T-helper 1 cell (primary cell): ENCODE data around the gene CDKN2A.
"Not testable (repeated sequence)": the region's sequence is repeated elsewhere in the genome, so short reads cannot be mapped to it uniquely, and the experiment has no call there.

Experiments
- DNase-seq, 5 donors: peaks; one replicate each; pipeline ENCODE4 v3.0.0-alpha.2; 2012 to 2020

Gene CDKN2A

DNA sequence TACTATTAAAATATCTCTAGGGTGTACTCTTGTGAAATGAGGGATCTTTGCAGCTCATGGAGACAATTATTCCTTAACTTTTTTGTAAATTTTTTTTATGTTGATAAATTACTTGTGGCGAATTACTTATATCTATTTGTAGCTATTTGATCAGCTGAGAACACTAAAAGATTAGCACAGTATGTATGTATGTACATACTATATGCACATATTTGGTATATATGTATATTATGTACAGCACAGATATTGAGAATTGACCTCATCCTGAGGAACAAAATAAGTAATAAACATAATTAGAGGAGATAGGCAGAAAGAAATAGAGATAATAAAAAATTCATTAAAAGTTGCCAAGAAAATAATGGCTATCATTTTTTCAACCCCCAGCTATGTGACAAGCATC lies 11.8 kb downstream of the CDKN2A start:
- no peak for DNase-seq

- no peak for DNase-seq
Observed at GRCh38 chr9:21976334-21976875, 17.8 kb downstream of the CDKN2A start.

- DNase-seq = peak in 1 of 5 donors; percentile 38
Observed at GRCh38 chr9:21974722-21975409, 19.3 kb downstream of the CDKN2A start.

GRCh38 chr9:21974343-21974721 lies 19.9 kb downstream of the CDKN2A start:
- no peak for DNase-seq

DNA sequence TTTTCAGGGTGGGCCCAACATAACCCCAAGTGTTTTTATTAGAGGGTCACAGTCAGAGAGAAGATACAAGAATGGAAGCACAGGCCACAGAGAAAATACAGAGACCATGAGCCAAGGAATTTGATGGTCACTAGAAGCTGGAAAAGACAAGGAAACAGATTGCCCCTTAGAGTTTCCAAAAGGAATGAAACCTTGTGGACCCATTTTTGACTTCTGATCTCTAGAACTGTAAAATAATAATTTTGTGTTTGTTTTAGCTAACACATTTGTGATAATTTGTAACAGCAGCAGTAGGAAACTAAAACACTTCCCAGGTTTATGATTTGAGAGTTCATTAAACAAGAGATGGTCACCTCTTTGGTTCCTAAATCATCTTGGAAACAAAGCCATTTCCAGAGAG lies 21.8 kb downstream of the CDKN2A start:
- DNase-seq = no peak

DNA sequence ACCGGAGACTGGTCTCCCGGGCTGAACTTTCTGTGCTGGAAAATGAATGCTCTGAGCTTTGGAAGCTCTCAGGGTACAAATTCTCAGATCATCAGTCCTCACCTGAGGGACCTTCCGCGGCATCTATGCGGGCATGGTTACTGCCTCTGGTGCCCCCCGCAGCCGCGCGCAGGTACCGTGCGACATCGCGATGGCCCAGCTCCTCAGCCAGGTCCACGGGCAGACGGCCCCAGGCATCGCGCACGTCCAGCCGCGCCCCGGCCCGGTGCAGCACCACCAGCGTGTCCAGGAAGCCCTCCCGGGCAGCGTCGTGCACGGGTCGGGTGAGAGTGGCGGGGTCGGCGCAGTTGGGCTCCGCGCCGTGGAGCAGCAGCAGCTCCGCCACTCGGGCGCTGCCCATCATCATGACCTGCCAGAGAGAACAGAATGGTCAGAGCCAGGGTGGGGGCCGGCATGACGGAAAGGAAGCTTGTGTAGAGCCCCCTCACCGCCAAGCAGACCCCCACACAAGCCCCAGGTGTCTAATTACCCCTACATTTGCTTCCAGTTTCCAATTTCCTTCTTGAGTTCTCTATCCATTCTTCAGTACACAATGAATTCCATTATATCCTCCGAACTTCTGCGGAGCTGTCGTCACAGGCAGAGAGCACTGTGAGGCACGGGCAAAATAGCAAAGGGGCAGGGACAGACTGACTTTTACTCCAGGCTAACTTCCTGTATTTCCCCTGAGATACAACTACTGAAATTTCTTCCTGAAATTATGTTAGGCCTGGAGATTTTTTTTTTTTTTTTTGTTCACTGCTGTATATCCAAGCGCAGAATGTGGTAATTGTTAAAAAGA lies 23.2 kb downstream of the CDKN2A start:
- no peak for DNase-seq

DNA sequence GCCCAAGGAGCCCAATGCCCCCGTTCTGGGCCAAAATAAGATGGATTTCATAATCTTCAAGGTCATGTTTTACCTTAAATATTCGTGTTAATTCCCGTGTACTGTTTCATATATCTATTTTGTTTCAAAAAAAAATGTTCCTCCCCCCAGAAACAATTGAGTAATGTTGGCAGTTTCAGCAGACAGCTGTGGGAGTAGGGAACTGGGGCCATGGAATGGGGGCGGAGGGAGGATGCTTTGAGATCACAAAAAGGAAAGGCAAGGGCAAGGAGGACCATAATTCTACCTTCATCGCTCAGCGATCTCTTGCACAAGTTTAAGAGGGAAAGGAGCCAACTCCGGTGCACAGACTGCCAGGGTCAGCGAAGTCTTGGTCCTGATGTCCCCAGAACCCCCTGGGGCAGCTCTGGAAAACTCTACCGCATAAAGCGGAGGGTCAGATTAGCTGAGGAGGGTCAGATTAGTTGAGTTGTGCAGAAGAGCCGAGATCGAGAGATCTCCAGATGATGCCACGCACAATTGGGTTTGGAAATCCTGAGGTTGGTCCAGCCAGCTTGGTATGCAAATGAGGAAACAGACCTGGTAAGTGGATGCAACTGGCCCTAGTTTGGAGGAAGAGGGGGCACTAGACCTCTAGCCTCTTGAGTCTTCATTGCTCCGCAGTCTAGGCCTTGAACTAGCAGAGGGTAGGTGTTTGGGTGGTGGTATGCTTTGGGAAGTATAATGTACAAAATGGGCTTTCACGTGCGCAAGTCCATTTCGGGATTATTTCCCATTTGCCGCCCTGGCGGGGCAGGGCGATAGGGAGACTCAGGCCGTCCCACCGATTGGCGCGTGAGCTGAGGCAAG lies 24.0 kb downstream of the CDKN2A start:
- DNase-seq = no peak

- no peak for DNase-seq
Observed at GRCh38 chr9:21969011-21969940, 24.9 kb downstream of the CDKN2A start.

DNA sequence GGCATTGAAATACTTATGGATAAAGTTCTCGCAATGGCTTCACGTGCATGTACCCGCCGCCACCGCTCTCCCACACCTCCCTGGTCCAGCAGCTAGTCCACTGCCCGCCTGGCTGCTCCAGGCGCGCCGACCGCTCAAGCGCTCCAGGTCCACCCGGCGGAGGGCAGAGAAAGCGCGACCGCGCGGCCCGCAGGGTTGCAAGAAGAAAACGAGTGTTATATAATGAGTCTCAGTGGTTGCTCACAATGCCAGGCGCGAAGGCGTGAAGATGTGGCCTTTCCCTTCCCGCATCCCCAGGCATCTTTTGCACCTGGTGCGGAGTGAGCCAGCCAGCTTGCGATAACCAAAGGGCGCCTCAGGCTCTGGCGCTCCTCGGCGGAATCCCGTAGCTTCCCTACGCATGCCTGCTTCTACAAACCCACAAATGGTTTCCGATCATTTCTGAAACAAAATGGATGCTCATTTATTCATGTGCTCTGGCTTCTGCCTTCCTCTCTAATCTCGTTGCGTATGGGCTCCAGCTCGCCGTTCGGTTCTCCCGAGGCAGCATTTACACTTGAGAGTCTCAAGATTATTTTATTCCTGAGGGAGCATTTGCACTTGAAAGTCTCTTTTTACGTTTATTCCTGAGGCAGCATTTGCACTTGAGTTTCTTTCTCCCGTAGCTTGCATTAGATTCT lies 25.7 kb downstream of the CDKN2A start:
- DNase-seq = peak in 1 of 5 donors; percentile 16

DNA sequence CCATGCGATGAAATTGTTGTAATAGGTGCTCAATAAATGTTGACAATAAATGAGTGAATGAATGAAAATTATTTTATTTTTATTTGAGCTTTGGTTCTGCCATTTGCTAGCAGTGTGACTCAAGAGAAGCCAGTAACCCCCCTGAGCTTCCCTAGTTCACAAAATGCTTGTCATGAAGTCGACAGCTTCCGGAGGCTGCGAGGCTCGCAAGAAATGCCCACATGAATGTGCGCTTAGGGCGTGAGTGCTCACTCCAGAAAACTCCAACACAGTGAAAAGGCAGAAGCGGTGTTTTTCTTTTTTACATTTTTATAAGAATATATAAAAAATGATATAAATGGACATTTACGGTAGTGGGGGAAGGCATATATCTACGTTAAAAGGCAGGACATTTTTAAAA lies 26.5 kb downstream of the CDKN2A start:
- DNase-seq = no peak

DNA sequence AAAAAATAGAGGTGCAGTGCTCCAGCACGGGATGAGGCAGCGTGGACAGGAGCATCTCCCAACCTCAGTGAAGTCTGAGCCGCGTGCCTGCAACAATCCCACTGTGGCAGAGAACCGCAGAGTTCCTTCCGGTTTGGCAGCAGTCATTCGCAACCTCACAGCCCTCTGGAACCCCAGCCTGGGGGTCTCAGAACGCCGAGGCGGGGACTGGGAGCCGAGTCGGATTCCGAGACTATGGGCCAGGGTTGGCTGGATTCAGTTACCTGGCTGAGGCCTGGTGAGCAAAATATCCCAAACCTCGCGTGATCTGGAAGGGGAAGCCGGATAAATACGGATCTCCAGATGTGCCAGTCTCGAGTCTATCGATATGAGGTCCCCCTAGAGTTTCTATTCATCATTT lies 27.0 kb downstream of the CDKN2A start:
- no peak for DNase-seq

DNA sequence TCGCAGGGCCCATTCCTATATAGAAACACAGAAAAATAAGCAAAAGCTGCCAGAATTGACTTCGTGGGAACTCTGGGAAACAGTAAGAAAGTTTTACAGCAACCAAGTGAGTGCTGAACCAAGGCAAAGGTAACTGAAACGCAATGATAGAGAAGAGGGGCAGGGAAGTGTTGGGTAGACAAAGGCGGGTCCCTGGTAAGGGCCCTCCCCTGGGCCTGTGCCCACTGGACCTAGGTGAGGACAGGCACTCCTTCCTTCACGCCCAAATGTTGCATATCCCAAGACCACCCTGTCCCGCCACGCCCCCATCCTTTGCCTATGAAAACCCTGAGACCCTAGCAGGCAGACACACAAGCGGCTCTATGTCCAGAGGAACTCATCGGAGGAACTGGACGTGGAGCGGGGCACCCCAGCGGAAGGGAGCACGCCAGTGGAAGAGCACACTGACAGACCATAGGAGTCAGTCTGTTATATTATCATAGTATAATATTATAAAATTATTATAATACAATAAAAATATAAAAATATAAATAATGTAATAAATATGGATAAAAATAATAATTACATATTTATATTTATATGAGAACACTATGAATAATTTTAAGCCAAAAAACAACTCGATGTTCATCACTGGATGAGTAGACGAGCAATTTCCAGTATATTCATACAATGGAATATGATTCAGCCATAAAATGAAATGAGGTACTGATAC lies 27.9 kb downstream of the CDKN2A start:
- DNase-seq = no peak

DNA sequence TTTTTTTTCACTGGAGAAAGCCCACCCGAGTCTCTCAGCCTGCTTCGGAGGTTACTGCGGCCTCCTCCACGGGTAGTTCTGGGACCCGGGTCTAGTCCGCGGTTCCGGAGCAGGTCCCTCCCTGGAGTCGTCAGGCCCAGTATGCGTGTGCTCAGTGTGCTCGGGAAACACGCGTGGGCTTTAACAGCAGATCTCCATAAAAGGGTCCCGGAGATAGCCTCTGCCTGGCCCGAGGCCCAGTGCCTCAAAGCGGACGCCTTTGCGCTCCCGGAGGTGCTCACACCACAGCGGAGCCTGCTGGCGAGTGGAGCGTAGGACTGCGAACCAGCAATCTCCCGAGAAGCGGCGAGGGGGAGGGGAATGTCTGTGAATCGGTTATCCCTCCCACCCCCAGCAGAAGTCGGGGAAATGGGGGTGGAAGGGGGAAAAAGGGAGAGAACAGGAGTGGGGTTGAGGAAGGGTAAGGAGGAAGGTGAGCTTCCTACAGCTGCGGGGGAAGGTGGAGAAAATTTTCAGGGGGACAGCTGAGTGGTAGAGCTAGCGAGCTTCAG lies 28.7 kb downstream of the CDKN2A start:
- DNase-seq = peak in 2 of 5 donors; percentile 20 to 73

- DNase-seq = peak; percentile 35 to 83 (median 56)
Observed at GRCh38 chr9:21964925-21965385, 29.2 kb downstream of the CDKN2A start.

DNA sequence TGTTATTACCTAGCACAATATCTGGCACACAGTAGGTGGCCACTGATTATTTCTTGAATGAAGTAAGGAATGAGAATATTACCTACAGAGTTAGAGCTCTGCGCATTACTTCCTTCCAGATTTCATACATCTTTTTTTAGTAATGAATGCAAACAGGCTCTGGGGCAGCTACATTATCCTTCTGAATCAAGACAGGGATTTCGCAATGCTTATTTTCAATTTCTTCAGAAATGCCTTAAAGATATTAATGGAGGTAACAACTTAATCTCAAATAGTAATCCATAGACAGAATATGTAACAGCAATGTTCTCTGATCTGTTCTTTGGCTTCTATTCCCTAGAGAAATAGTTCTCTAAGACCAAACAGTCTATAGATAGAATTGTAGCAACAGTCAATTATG lies 32.6 kb downstream of the CDKN2A start:
- no peak for DNase-seq

DNA sequence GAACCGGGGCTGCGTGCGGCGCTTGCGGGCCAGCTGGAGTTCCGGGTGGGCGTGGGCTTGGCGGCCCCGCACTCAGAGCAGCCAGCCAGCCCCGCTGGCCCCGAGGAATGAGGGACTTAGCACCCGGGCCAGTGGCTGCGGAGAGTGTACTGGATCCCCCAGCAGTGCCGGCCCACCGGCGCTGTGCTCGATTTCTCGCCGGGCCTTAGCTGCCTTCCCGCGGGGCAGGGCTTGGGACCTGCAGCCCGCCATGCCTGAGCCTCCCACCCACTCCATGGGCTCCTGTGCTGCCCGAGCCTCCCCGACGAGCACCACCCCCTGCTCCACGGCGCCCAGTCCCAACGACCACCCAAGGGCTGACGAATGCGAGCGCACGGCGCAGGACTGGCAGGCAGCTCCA lies 34.9 kb downstream of the CDKN2A start:
- not testable (repeated sequence) for DNase-seq

GRCh38 chr9:21958833-21959232 lies 35.4 kb downstream of the CDKN2A start:
- peak in 1 of 5 donors; percentile 16 for DNase-seq

DNA sequence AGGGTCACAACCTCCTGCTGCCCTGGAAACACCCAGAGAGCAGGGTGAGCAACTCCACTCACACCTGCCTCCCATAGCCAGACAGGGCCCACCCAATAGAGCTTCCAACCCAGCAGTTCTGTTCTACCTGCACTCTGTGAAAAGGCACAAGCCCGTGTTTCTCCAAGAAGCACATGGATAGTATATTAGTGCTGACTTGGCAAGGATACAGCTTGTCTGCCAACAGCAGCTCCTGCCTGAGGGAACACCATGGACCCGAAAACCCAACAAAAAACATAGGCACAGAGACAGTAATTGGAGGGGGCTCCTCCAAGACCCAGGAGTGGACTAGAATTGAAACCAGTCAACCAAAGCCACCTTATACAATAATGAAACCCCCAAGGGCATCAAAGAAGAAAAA lies 48.6 kb downstream of the CDKN2A start:
- DNase-seq = no peak

DNA sequence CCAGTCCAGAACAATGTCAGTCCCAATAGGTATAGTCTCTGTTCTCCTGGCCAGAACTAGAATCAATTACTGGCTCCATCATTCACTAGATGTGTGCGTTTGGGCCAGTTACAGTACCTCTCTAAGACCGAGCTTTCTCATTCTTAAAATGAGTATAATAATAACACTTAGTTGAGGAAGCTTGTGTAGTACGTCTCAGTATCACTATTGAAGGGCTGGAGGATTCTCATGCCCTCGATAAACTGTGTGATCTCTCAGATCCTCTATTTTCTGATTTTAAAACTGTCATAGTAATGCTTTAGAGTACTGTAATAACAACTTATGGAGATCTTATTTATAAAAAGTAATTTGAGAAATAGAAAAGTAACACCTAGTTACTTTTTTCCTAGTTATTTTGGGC lies 50.7 kb downstream of the CDKN2A start:
- DNase-seq = no peak

DNA sequence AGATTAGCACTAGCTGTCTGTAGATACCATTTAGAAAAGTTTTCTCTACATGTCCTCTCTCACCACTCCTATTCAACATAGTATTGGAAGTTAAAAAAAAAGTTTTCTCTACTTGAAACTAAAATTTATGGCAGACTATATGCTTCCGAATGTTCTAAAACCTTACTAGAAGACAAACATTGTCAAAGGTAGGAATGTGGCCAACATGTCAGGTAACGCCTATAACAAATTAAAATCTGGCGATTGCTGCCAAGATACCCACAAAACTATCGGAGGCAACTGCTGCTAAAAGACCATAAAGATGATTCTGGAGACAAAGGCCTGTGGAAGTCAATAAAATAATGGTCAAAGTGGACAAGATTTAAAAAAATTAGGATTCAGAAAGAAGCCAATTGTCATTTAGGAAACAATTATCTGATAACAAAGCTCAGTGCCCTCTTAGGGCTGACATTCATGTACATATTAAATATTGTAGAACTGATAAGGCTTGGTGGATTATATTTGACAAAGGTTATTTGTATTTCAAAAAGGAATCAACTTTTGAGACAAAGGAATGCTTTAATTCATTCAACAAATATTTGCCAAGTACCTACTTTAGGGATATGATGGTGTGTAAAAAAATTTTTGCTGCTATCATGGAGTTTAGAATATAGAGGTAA lies 52.7 kb downstream of the CDKN2A start:
- no peak for DNase-seq
